IMR-90 (cell line): Measurements from ENCODE around the gene UBE2L3. TPM values are rescaled to one million over a fixed set of nuclear protein-coding genes. Genes with fewer than 3 reads are reported as not detected.

Experiments
- ATAC-seq: fragments of 200-7000 bp; cut with Tn5 transposase; 2 replicates; pipeline ENCODE4 v1.9.1; 2020; ENCODE audit warnings: low read depth, mild to moderate bottlenecking, moderate library complexity
- BruUV-seq: library from RNA; stranded (reverse); fragments of 400-500 nt; replicated peaks from 2 replicates; lab custom pipeline; 2021; lab: Mats Ljungman, UMichigan
- CTCF ChIA-PET: fragments of 300-600 bp; formaldehyde crosslinking; extraction: SDS; loops from one replicate; lab custom pipeline; 2021; ENCODE audit warnings: antibody characterized with exemption; lab: Yijun Ruan, JAX
- POLR2A ChIA-PET: fragments of 300-600 bp; sonication (Branson Sonifier 250); formaldehyde crosslinking; loops from one replicate; lab custom pipeline; 2022; ENCODE audit warnings: antibody characterized with exemption; ENCODE audit not compliant: unreplicated experiment; lab: Charles Lee
- DNase-seq: peaks from one replicate; pipeline ENCODE4 v3.0.0; 2013
- H2AFZ ChIP-seq: replicated peaks from 2 replicates; pipeline ENCODE3; 2013; ENCODE audit warnings: low read length, mild to moderate bottlenecking; ENCODE audit not compliant: poor library complexity
- H2AK5ac ChIP-seq: 2 replicates; pipeline ENCODE4 v1.6.1; 2013; ENCODE audit warnings: low read depth, low read length, inconsistent platforms
- H2AK9ac ChIP-seq: replicated peaks from 2 replicates; pipeline ENCODE3; 2013; ENCODE audit warnings: mild to moderate bottlenecking, low read depth, low read length, moderate library complexity; ENCODE audit not compliant: poor library complexity
- H2BK120ac ChIP-seq: 2 replicates; pipeline ENCODE4 v1.6.1; 2013; ENCODE audit warnings: low read depth, low read length, inconsistent platforms
- H2BK15ac ChIP-seq: 3 replicates; pipeline ENCODE4 v1.6.1; 2013; ENCODE audit warnings: low read depth, low read length, inconsistent platforms
- H2BK20ac ChIP-seq: 2 replicates; pipeline ENCODE4 v1.6.1; 2013; ENCODE audit warnings: low read depth, mild to moderate bottlenecking, inconsistent platforms, low read length, moderate library complexity
- H2BK5ac ChIP-seq: 2 replicates; pipeline ENCODE4 v1.6.1; 2013; ENCODE audit warnings: mild to moderate bottlenecking, low read depth, low read length, inconsistent platforms; ENCODE audit not compliant: poor library complexity, severe bottlenecking
- H3K14ac ChIP-seq: replicated peaks from 2 replicates; pipeline ENCODE4 v1.6.1; 2013; ENCODE audit warnings: low read depth, low read length, inconsistent platforms
- H3K18ac ChIP-seq: 2 replicates; pipeline ENCODE4 v1.6.1; 2013; ENCODE audit warnings: low read depth, low read length, control low read depth
- H3K23ac ChIP-seq: 2 replicates; pipeline ENCODE4 v1.6.1; 2013; ENCODE audit warnings: low read depth, low read length, inconsistent platforms
- H3K27ac ChIP-seq: 2 replicates; pipeline ENCODE4 v1.5.1; 2013; ENCODE audit warnings: mild to moderate bottlenecking, control low read depth, low read length; ENCODE audit not compliant: insufficient read depth
- H3K27me3 ChIP-seq: 2 replicates; pipeline ENCODE4 v1.6.1; 2013; ENCODE audit warnings: low read length; ENCODE audit not compliant: control insufficient read depth, insufficient read depth
- H3K36me3 ChIP-seq: 2 replicates; pipeline ENCODE4 v1.6.1; 2013; ENCODE audit warnings: low read length, mixed read lengths; ENCODE audit not compliant: control insufficient read depth, insufficient read depth
- H3K4ac ChIP-seq: 2 replicates; pipeline ENCODE4 v1.6.1; 2013; ENCODE audit warnings: low read depth, low read length, inconsistent platforms
- H3K4me1 ChIP-seq: 2 replicates; pipeline ENCODE4 v1.6.1; 2013; ENCODE audit warnings: low read length, mixed read lengths; ENCODE audit not compliant: control insufficient read depth, insufficient read depth
- H3K4me2 ChIP-seq: 2 replicates; pipeline ENCODE4 v1.6.1; 2013; ENCODE audit warnings: low read depth, mild to moderate bottlenecking, control low read depth, low read length, moderate library complexity
- H3K4me3 ChIP-seq: 2 replicates; pipeline ENCODE4 v1.5.1; 2013; ENCODE audit warnings: low read depth, mild to moderate bottlenecking, control low read depth, low read length, moderate library complexity; ENCODE audit not compliant: insufficient read depth
- H3K56ac ChIP-seq: 2 replicates; pipeline ENCODE4 v1.6.1; 2013; ENCODE audit warnings: low read length, inconsistent platforms; ENCODE audit not compliant: insufficient read depth; ENCODE audit errors: extremely low read depth
- H3K79me1 ChIP-seq, 2 experiments: 2 replicates each; pipeline ENCODE4 v1.6.1; 2013; ENCODE audit warnings: low read length in 2 of 2, inconsistent platforms in 1 of 2, low read depth in 1 of 2
- H3K9ac ChIP-seq: 2 replicates; pipeline ENCODE4 v1.6.1; 2013; ENCODE audit warnings: low read depth, low read length, control low read depth
- H3K9me1 ChIP-seq: 2 replicates; pipeline ENCODE4 v1.6.1; 2013; ENCODE audit warnings: low read length, inconsistent platforms; ENCODE audit not compliant: insufficient read depth
- H3K9me3 ChIP-seq: 2 replicates; pipeline ENCODE4 v1.6.1; 2013; ENCODE audit warnings: low read length; ENCODE audit not compliant: control insufficient read depth, insufficient read depth
- H4K20me1 ChIP-seq: 2 replicates; pipeline ENCODE4 v1.6.1; 2013; ENCODE audit warnings: low read length, inconsistent platforms; ENCODE audit not compliant: insufficient read depth
- H4K5ac ChIP-seq: 2 replicates; pipeline ENCODE4 v1.6.1; 2013; ENCODE audit warnings: mild to moderate bottlenecking, low read depth, low read length, control low read depth
- H4K8ac ChIP-seq, 2 experiments: 2 replicates each; pipeline ENCODE4 v1.6.1; 2013; ENCODE audit warnings: low read depth in 2 of 2, low read length in 2 of 2, control low read depth in 1 of 2, inconsistent platforms in 1 of 2
- H4K91ac ChIP-seq: 2 replicates; pipeline ENCODE4 v1.6.1; 2013; ENCODE audit warnings: low read depth, low read length, inconsistent platforms; ENCODE audit not compliant: insufficient read depth
- CEBPB ChIP-seq: IDR thresholded peaks from 2 replicates; pipeline ENCODE4 v1.6.1; 2012; ENCODE audit warnings: low read depth, low read length, improper control_type of control experiment
- CTCF ChIP-seq: conservative IDR thresholded peaks from 2 replicates; pipeline ENCODE4 v1.5.1; 2012; ENCODE audit warnings: mild to moderate bottlenecking, low read depth, low read length, improper control_type of control experiment
- ELK1 ChIP-seq: fragments of 150-350 bp; IDR thresholded peaks from 2 replicates; pipeline ENCODE4 v1.6.1; 2016; ENCODE audit warnings: low read depth, mild to moderate bottlenecking, low read length, moderate library complexity, borderline replicate concordance
- FOS ChIP-seq: fragments of 150-350 bp; IDR thresholded peaks from 2 replicates; pipeline ENCODE4 v1.6.1; 2016; ENCODE audit warnings: low read depth, low read length
- MAZ ChIP-seq: IDR thresholded peaks from 2 replicates; pipeline ENCODE4 v1.6.1; 2012; ENCODE audit warnings: low read depth, mild to moderate bottlenecking, low read length, improper control_type of control experiment, moderate library complexity, borderline replicate concordance
- MXI1 ChIP-seq: IDR thresholded peaks from 2 replicates; pipeline ENCODE4 v1.6.1; 2012; ENCODE audit warnings: low read depth, mild to moderate bottlenecking, low read length, moderate library complexity, borderline replicate concordance
- NFE2L2 ChIP-seq: fragments of 150-350 bp; IDR thresholded peaks from 2 replicates; pipeline ENCODE4 v1.6.1; 2016; ENCODE audit warnings: low read depth, mild to moderate bottlenecking, low read length
- POLR2A ChIP-seq: IDR thresholded peaks from 2 replicates; pipeline ENCODE4 v1.6.1; 2012; ENCODE audit warnings: mild to moderate bottlenecking, low read depth, low read length
- RAD21 ChIP-seq: IDR thresholded peaks from 2 replicates; pipeline ENCODE4 v1.6.1; 2012; ENCODE audit warnings: low read length, improper control_type of control experiment
- RFX5 ChIP-seq: IDR thresholded peaks from 2 replicates; pipeline ENCODE4 v1.8.0; 2012; ENCODE audit warnings: low read depth, mild to moderate bottlenecking, low read length, moderate library complexity
- USF2 ChIP-seq: fragments of 150-350 bp; IDR thresholded peaks from 2 replicates; pipeline ENCODE4 v1.6.1; 2017; ENCODE audit warnings: mild to moderate bottlenecking, antibody characterized with exemption, low read length, low read depth
- WGBS, 2 experiments: methylation state at CpG; one replicate each; pipeline versions ENCODE4 v1.1.5 to v1.1.7; 2013; ENCODE audit warnings: missing lambda C conversion rate in 2 of 2; ENCODE audit not compliant: insufficient read length in 1 of 2; ENCODE audit errors: extremely low coverage in 2 of 2; 5-methylcytosine and 5-hydroxymethylcytosine counted together
- dilution Hi-C: fragments of 300-500 bp; cut with HindIII; formaldehyde crosslinking; loops from one replicate; pipeline ENCODE4 v1.14.3; 2018; ENCODE audit warnings: low sequenced_read_pairs; ENCODE audit not compliant: unreplicated experiment
- in situ Hi-C: fragments of 300-500 bp; cut with MboI; formaldehyde crosslinking; loops from 3 replicates; pipeline ENCODE4 v1.14.3; 2019; ENCODE audit warnings: low sequenced_read_pairs, inconsistent platforms, mixed read lengths
- intact Hi-C: fragments of 100-400 bp; cut with micrococcal nuclease; formaldehyde crosslinking; loops from 2 replicates; pipeline ENCODE4 v1.10.0; 2022
- polyA plus RNA-seq, 3 experiments: library from polyadenylated mRNA; depleted of rRNA; stranded (reverse); fragments of >200 nt; gene quantifications; 2 replicates each; pipeline ENCODE4 v1.2.3, GENCODE V29; 2012; ENCODE audit warnings: low replicate concordance in 1 of 3
- total RNA-seq: library from RNA; depleted of rRNA; stranded (reverse); fragments of >200 nt; gene quantifications from 2 replicates; pipeline ENCODE4 v1.2.3, GENCODE V29; 2012

UBE2L3 gene
- total and polyA plus RNA-seq, 2 of the 4 experiments (the other 2 are of a cell fraction) = 29.0 to 72.9 TPM

DNA sequence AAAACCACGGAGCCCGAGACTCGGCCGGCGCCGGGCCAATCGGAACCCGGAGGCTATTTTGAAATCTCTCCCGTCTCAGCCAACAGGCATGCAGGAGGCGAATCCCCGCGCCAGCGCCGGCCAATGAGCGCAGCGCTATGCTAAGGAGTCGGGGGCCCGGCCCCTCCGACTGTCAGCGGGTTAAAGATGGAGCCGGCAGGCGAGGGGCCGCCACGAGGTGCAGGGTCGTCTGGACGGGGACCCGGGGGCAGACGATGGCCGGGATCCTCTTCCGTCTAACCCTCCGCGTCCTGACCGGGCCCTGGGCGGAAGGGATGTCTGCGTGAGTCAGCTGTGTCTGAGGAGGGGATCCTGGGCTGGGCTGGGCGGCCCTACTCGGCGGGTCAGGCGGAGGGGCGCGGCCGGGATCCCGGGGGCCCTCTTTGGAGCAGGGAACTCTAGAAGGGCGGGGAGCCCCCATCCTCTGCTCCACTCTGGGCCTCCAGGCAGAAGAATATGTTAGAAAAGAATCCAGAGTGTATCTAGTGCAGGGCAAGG lies 84.6 kb downstream of the UBE2L3 start:
- Histone ChIP-seq H2BK5ac (peak overlapping the region; percentile 56), H3K14ac (0 out of 2 replicates have a peak overlapping the region, but pooled peaks have one; percentile 79), H3K23ac (0 out of 2 replicates have a peak overlapping the region, but pooled peaks have one; percentile 56), H2BK20ac (no peak overlapping the region), H2AFZ (peak overlapping the region; percentile 99), H3K9me1 (peaks cover 14% of the 10 kb centered on the region), H3K4ac (peak overlapping the region; percentile 65; the same call in 1 of the 2 replicates), H3K4me3 (peak overlapping the region; percentile 84), H3K27ac (peak overlapping the region; percentile 66; the same call in 1 of the 2 replicates), H4K5ac (no peak overlapping the region), H3K27me3 (no peaks in the 10 kb centered on the region), H2BK15ac (no peak overlapping the region), H3K18ac (no peak overlapping the region), H2AK5ac (peak overlapping the region; percentile 34; the same call in 1 of the 2 replicates), H3K9me3 (no peaks in the 10 kb centered on the region), H3K4me1 (peaks cover 8% of the 10 kb centered on the region), H3K79me1 (peaks cover 3 to 29% of the 10 kb centered on the region in 2 experiments; a peak in 3 of 4 replicates), H4K91ac (0 out of 2 replicates have a peak overlapping the region, but pooled peaks have one; percentile 53), H3K56ac (no peak overlapping the region), H4K20me1 (no peaks in the 10 kb centered on the region), H2BK120ac (no peak overlapping the region), H4K8ac (peak overlapping the region; percentile 28 to 62; a peak in 1 of 4 replicates), H3K9ac (peak overlapping the region; percentile 66), H3K4me2 (peak overlapping the region; percentile 68), H3K36me3 (peaks cover 2% of the 10 kb centered on the region; the same call in 1 of the 2 replicates), H2AK9ac (peak overlapping the region; percentile 95)
- no TSS peak for BruUV-seq
- dilution Hi-C loops = no loop called here
- ChIA-PET POLR2A (no interaction called here), CTCF (no interaction called here)
- no peak for TF ChIP-seq RFX5
- no peak for TF ChIP-seq USF2
- TF ChIP-seq CTCF = no peak
- no peak for TF ChIP-seq NFE2L2
- no peak for TF ChIP-seq ELK1
- TF ChIP-seq CEBPB = peak; percentile 78
- TF ChIP-seq FOS = peak; percentile 10; the same call in 1 of the 2 replicates
- TF ChIP-seq RAD21 = no peak
- 0 out of 2 replicates have a peak, but pooled peaks have one; percentile 37 for TF ChIP-seq POLR2A
- peak; percentile 35; the same call in 1 of the 2 replicates for TF ChIP-seq MAZ
- TF ChIP-seq MXI1 = peak; percentile 88
- DNase-seq = peak; percentile 81
- intact Hi-C loops = no loop called here
- in situ Hi-C loops = no loop called here
- 1% methylated on average over 34 of the region's 44 CpGs; no CpG with 5 or more reads in 1 of the 2 experiments for WGBS, 2 experiments
- ATAC-seq = peak; percentile 97
